HG03025 (cell line): ENCODE results near the gene TMEM117.
A peak's percentile ranks its signal among the peaks of the same experiment; 100 is the strongest.

Source experiments
- ATAC-seq: cut with Tn5 transposase; IDR thresholded peaks from one replicate; pipeline ENCODE4 v1.9.1; 2021; ENCODE audit warnings: mild to moderate bottlenecking, moderate library complexity; ENCODE audit not compliant: unreplicated experiment, low FRiP score

TMEM117 gene

DNA sequence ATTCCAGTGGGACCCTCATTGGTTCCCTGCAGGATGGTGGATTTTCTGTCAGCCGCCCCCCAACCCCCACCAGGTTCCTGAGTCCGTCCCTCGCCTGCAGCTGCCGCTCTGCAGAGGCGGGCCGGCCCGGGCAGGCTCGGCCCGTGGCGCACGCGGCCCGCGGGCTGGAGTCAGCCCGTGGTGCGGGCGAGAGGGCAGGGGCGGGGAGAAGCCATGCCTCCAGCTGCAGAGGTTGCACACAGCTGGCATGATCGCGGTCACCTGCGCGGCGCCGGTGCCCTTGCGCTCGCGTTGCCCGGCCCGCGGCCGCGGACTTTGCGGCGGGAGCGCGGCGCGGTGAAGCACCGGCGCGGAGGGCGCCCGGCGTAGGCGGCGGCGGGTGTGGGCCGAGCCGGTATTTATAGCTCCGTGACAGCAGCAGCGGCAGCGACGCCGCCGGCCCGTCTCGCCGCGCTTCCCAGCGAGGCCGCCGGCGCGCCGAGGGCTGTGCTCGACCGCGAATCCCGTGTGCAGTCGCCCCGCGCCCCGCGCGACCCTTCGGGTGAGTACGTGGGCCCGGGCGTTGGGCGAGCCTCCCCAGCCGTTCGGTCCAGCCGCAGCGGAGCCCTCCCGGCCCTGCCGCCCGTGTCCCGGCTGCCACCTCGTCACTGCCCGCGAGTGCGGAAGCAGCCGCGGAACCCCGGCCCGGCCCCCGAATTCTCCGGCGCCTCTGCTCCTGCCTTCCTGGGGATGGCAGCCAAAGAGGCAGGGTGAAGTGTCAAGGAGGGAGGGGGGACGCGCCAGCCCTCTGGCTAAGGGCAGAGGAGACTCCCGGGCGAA, at the start of gene TMEM117:
Gene TMEM117, plus strand, starts transcription at position 426 of the 819 bp plus-strand sequence.
- peak; percentile 80 for ATAC-seq

DNA sequence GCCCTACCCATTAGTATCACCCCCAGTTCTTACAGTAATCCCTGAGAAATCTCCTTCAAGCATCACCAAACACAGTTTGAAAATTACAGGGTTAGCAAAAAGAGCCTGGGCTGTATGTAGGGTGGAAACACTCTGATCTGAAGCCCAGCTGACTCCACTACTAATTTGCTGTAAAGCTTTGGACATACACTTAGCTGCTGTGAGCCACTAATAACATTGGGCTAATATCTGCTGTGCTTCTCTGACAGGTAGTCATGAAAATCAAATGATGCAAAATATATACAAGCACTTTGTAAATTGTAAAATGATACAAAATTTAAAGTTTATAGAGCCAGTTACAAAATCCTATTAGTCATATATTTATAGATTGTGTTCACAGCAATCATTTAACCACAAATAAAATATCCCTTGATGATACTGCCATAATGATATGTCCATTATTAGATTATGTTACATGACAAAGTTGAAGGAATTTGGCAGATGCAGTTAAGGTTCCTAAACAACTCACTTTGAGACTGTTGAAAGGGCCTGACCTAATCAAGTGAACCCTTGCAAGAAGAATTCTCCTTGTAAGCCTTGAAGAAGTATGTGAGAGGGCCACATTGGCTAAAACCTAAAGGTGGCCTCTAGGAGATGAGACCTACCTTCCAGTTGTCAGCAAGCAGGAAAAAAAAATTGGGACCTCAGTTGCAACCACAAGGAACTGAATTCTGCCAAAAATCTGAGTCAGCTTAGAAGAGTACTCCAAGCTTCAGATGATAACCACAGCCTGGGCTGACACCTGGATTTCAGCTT, 48.8 kb upstream of the TMEM117 start:
- ATAC-seq = no peak

DNA sequence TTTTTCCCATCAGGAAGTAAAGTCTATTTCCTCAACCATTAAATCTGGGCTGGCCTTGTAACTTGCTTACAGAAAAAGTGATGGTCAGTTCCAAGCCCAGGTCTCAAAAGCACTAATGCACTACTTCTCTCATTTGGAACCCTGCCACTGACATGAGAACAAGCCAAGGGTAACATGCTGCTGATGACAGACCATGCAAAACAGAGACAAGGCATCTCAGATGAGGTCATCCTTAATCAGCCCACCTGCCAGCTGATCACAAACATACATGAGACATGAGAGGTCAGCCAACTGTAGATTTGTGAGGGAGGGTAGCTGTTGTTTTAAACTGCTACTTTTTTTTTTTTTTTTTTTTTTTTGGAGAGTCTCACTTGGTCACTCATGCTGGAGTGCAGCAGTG, 45.9 kb upstream of the TMEM117 start:
- no peak for ATAC-seq

DNA sequence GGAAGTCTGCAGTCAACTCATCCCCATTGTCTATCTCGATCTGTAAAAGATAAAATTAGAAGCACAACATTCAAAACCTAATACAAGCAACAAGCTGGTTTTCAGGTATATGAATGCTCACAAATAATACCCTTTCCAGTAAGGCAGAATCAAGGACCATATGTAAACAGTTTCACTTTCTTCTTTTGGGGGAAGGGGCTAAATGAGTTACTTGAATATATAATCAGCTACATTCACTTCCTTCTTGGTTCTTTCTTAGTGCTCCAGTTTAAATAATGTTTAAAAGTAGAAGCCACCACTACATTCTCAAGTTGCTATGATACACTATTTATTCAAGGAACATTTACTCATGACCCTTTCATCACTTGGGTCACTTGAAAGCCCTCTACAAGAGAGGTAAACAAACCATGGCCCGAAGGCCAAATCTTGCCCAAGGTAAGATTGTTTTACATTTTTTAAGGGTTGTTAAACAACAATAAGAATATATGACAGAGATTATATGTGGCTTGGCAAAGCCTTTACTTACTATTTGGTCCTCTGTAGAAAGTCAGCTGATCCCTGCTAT, 40.1 kb upstream of the TMEM117 start:
- no peak for ATAC-seq

DNA sequence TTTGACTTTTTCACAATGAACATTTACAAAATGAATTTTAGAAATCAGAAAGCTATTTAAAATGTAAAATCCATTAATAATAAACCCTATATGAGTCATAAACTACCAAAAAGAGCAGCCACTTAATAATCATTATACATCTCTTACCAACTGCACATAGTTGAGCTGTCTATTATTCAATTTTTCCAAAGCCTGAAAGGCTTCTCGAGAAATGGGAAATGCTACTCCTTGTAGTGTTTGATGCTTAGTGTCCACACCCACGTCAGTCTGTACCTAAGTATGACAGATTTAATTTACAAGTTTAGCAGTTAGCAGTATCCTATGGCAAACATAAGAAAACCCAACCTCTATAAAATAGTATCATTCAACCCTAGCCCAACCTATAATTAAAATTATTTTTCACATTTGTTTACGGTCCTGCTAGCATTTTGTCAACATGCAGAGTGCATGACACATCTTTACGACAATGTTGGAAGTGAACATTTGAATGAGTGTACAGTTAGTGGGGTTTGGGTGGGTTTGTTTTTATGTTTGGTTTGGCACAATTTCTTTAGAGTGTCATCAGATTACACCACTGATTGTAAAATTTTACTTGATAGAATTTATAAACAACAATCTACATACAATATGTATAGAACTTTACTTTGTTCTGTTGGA, 38.2 kb upstream of the TMEM117 start:
- ATAC-seq = no peak

DNA sequence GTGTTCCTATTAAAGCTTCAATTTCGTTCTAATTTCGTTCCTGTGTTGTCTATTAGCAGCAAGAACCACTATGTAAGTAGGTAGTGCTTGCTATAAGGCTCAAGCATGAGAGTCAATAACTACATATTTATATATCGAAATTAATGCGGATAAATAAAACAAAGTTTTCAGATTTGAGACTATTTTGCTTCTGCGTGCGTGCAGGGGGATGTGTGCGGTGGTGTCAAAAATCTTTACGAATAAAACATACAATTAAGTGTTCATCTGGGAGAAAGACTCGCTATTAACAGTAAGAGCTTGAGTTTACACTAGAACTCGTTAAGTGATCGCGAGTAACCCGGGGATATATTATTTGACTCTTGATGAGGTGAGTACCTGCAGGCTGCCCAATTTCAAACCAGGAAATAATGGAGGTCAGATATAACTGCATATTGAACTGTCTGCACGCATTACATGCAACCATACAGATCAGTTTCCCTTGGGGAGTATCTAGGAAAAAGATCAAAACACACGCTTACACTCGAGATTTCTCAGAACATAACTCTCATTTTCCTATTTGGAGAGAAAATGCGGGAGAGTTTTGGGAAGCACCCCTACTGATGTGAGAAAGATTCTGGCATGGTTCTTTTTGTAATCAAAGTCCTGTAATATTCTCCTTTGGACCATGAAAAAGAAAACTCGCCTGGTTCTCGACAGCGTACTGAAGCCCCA, 30.6 kb upstream of the TMEM117 start:
- no peak for ATAC-seq

DNA sequence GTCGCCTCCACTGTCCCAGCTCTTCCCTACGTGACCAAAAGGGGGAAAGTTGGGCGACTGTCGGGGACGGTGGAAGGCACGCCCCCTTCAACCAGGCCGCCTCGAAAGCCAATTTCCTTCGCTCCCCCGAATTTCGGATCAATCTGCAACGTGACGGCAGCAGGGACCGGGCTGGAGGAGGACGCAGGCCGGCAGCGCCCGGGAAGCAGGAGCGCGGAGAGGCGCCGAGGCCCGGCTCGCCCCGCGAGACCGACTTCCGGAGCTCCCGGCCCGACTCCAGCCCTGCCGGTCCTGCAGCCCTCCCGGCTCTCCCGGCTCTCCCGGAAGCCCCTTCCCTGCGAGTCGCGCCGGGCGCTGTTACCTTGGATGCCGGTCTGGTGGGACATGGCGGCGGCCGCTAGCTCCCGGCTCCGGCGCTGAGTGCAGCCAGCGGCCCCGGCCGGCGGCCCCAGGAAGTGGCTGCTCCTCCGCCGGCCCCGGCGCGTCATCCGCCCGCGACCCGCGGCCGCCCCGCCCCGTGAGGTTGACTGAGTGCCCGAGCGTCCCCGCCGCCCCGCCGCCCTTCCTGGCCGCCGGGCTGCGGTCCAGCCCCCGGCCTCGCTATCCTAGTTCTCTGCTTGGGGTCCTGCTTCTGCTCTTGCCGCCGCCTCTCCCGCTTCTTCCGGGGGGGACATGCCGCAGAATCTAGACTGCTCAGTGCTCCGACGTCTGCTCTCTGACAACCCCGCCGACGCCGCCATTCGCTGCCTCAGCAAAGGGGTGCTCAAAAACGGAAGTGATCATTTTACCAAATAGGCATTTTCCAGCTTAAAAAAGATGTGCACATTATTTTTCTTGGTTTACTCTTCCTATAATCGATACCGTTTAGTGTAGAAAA, 29.8 kb upstream of the TMEM117 start, which contains the start of gene TWF1:
Gene TWF1, minus strand, starts transcription at position 458 of the 877 bp plus-strand sequence. Its CDS starts 72 bp downstream, at position 386.
- peak; percentile 95 for ATAC-seq

DNA sequence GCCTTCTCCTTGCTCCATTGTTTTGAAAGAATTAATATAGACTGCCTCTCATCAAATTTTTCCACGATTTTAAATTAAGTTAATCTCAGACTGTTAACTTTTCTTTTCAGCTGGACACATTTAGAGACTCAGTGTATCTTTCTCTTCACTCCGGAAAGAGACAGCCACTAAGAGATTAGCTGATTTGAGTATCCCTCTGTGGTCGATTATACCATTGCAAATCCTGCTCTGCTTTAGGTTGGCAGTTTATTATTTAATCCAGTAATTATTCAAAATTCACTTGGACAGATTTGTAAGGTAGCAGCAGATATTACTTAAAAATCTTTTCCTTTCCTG, 29.2 kb upstream of the TMEM117 start:
- ATAC-seq = no peak

DNA sequence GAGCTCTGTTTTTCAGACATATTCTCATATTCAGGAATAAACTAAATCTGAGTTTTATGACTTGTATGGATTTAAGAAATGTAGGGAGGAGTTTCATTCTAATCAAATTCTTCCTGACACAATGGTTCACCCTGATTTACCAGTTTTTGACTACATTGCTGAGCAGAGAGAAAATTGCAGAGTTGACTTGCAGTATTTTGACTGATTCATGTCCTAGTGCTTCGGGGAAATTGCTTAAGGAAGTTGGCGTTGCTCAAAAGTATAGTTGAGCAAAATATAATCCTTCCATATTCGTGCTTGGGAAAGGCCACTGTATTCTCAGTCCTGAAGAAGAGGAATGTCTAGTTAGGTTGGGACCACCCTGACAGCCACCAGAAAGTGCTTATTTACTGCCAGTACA, 28.5 kb upstream of the TMEM117 start:
- ATAC-seq = no peak

DNA sequence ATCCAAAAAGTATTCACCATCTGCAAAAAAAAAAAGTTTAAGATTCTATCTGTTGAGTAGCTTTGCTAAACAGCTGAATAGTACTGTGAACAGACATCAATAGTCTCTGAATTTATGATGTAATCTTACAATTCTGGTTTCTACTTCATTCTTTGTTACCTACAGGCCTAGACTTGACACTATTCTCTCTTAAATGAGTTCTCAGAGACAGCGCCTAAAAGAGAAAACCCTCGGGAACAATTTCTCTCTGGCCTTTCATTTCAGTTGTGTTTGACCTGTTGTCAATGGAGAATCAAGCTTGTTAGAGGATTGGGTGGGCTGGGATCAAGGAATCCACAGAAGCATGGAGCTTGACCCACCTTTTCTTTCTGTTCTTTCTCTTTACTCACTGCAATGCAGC, 23.8 kb upstream of the TMEM117 start:
- no peak for ATAC-seq

DNA sequence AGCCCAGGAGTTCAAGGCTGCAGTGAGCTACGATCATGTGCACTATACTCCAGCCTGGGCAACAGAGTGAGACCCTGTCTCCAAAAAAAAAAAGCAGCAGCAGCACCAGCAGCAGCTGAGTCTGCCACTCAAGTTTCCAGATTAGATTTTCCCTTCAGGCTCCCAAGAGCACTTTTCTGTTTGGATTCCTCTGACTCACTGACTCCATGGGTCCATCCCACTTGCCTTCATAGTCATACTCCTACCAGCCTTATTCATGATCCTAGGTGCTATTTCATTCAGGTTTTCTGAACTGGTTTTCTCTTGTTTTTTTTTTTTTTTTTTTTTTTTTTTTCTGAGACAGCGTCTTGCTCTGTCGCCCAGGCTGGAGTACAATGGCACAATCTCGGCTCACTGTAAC, 23.0 kb upstream of the TMEM117 start:
- ATAC-seq = no peak

DNA sequence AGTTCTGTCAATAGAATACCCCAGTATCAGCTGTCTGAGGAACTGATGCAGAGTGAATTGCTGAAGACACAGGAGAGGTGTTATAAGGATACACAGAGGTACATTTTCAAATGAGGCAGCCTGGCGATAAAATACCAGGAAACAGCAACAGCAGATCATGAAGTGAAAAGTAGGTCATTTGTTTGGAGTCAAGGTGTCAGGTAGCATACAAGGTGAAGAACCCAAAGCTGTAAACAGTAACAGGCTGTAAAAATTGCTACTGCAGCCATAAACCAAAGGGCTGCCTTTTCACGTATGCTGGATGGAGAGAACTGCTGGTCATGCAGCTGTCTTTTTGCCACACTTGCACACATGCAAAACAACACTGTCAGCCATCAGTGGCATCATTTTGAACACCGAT, 20.5 kb upstream of the TMEM117 start:
- ATAC-seq = no peak

DNA sequence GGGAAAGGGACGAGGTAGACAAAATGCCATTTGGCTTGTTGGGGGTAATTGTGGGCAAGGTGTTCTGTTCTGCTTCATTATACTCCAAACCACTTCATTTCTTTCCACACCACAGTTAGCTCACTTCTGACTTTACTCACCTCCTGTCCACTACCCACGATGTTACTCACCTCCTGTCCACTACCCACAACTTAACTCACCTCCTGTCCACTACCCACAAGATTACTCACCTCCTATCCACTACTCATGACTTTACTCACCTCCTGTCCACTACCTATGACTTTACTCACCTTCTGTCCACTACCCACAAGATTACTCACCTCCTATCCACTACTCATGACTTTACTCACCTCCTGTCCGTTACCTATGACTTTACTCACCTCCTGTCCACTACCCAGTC, 19.7 kb upstream of the TMEM117 start:
- ATAC-seq = no peak

DNA sequence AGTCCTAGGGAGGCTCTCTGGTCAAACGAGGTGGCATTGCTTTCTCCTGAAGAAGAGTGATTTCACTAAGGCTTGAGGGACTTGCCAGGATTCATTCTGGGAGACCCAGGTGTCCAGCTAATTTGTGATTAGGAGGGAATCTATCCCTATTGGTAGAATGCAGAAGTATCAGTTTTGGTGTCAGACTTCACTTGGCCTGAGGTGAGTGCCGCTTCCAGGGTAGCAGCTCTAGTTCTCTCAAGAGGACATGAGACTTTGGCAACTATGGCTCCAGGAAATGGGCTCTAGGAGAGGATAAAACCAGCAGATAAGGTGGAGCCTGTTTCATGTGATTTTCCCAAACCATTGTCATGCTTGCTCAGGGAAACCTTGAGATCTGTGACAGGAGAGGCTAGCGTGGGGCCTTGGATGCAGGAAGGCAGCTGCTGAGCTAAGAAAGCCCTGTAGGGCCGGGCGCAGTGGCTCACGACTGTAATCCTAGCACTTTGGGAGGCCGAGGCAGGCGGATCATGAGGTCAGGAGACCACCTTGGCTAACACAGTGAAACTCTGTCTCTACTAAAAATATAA, 11.6 kb upstream of the TMEM117 start:
- ATAC-seq = no peak

DNA sequence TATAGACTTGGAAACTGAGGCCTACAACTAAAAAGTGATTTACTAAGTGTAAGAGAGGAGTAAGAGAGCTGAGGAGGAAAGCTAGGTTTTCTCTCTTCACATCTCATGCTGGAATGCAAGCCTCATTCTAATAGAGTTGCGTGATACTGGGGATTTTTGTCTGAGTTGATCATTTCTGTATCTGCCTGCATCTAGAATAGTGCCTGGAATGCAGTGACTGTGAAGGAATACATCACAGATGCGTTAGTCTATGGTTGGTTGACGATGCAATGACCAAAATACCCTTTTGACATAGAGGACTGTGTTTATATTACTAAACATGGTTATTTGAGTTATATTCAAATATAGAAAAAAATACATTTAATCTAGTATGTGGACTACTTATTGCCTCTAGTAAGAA, 9.2 kb upstream of the TMEM117 start:
- no peak for ATAC-seq

DNA sequence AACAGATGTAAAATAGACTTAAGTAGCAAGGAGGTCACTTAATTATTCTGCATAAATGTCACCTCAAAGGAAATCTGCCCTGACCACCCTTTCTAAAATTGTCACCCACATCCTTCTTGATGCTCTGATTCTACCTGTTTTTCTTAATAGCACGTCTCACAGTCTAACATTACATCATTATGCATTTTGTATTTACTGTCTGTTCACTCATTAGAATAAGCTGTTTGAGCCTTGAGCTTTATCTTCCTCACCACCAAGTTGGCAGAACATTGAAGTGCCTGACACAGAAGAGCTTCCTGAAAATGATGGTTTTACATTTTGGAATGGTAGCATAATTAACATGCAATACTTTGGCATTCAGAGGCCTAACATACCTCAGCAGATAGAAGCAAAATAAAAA, 8.8 kb upstream of the TMEM117 start:
- no peak for ATAC-seq

DNA sequence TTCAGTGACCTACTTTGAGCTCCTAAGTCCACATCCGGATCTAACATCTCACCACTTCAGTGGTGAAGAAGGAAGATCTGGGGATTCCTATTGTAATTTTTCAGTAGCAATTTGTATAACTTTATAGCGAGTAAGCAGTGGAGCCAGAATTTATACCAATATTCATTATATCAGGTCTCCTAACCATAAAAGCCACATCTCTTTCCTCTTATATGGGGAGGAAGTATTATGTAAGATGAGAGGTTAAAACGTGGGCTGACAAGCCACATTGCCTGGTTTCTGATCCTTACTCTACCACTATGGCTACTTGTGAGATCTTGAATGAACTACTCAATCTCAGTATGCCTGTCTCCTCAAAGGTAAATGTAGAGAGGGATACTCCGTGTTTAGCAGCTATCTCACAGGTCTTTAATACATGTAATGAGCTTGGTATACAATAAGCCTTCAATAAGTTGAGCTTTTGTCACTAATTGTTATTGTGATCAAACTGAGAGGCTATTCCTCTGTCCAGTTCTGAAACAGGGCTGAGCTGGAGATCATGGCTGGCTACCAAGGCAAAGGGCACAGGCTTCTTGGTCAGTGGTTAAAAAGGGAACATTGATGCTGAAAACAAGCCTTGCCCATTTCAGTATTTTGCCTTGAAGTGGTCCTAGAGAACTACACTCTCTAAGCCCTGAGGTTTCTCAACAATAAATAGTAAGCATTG, 3.3 kb upstream of the TMEM117 start:
- no peak for ATAC-seq

DNA sequence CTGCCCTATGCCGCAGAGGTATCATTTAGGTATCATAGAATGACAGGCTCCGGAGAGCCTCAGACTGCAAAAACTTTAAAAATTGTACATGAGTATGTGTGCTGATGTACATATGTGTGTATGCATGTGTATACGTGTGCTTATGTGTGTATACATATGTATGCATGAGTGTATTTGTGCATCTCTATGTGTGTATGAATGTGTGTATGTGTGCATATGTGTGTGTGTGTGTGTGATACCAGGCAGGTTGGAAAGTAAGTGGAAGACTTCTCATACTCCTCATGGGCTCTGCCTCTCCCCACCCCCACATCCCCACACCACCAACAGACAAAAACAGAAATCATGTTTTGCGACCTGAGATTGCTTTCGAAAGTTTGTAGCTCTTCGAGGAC, 621 bp upstream of the TMEM117 start:
- ATAC-seq = peak; percentile 8
